Ovary (tissue), 9 donors: ENCODE results near the gene ENOX2. TPM values are rescaled to one million over a fixed set of nuclear protein-coding genes. Genes with fewer than 3 reads are reported as not detected.

Experiments
- DNase-seq, 5 donors: peaks; one replicate each; pipeline ENCODE4 v3.0.0-alpha.2; 2019 to 2020
- H3K27ac ChIP-seq, 2 donors: fragments of 200-600 bp; one replicate each; pipeline versions ENCODE4 v1.5.1 to v1.8.0; 2019 to 2022
- H3K27me3 ChIP-seq: fragments of 200-600 bp; one replicate; pipeline ENCODE4 v1.8.0; 2022
- H3K36me3 ChIP-seq: fragments of 200-600 bp; sonication (generic); one replicate; pipeline ENCODE4 v1.5.1; 2019
- H3K4me1 ChIP-seq: one replicate; pipeline ENCODE4 v1.8.1; 2013; ENCODE audit warnings: mild to moderate bottlenecking, moderate library complexity; ENCODE audit not compliant: insufficient read depth
- H3K4me3 ChIP-seq: fragments of 200-600 bp; sonication (generic); one replicate; pipeline ENCODE4 v1.5.1; 2017
- H3K9me3 ChIP-seq, 2 donors: fragments of 200-600 bp in 1 of 2; sonication (generic) in 1 of 2; one replicate each; pipeline versions ENCODE4 v1.5.1 to v1.8.1; 2013 to 2019; ENCODE audit warnings: mild to moderate bottlenecking in 1 of 2, moderate library complexity in 1 of 2
- CTCF ChIP-seq, 3 donors: fragments of 450-650 bp in 2 of 3; fragments of 200-600 bp in 1 of 3; IDR thresholded peaks; one replicate each; pipeline versions ENCODE4 v1.5.1 to v1.8.0; 2016 to 2022; ENCODE audit warnings: antibody characterized with exemption in 3 of 3, mild to moderate bottlenecking in 1 of 3
- EP300 ChIP-seq: sonication (generic); formaldehyde crosslinking; IDR thresholded peaks from one replicate; pipeline ENCODE4 v1.6.1; 2017; ENCODE audit warnings: antibody characterized with exemption
- POLR2A ChIP-seq: fragments of 450-650 bp; IDR thresholded peaks from one replicate; pipeline ENCODE4 v1.6.1; 2017; ENCODE audit warnings: antibody characterized with exemption, mild to moderate bottlenecking, moderate library complexity
- WGBS, 3 donors: extraction: QIAGEN DNeasy Blood & Tissue Kit in 1 of 3; methylation state at CpG; one replicate each; pipeline versions ENCODE4 v1.1.5 to v1.1.7; 2013 to 2017; 5-methylcytosine and 5-hydroxymethylcytosine counted together
- intact Hi-C, 4 donors: fragments of 100-400 bp; cut with DNase I; formaldehyde crosslinking; loops; one replicate each; pipeline versions ENCODE4 v1.11.0 to v1.15.1; 2022 to 2023
- polyA plus RNA-seq, 2 donors: library from polyadenylated mRNA; stranded (reverse); fragments of 200-250 nt in 1 of 2; fragments of 350-450 nt in 1 of 2; fragmentation: Illumina TruSeq in 1 of 2; extraction: RNeasy Lipid Tissue Mini Kit (QIAGEN cat#74804) in 1 of 2; gene quantifications; one replicate each; pipeline ENCODE4 v1.2.3, GENCODE V29; 2013 to 2014
- total RNA-seq, 7 donors: library from RNA; depleted of rRNA in 2 of 7; stranded (reverse); fragments of >200 nt in 2 of 7; fragmentation: NEBNext Ultra II Directional in 3 of 7; extraction: Animal tissue kit (Norgen Biotek cat#: 25700) in 3 of 7; gene quantifications; one replicate each; pipeline versions ENCODE4 v1.1.0 to v1.2.4, GENCODE V29; 2016 to 2023
- donor health status: DM: no; HTN: no; CAD: no; lungs with moderate emphysema.
- donor health status: DM: no; HTN: no; CAD: no.
- donor health status: Bipolar disorder and iron deficiency.
- donor health status: DM: yes; HTN: yes; CAD: no.
- donor health status: DM: no; HTN: no; CAD: no.
- donor health status: DM: yes; HTN: yes; CAD: no.

The ENOX2 gene
- total and polyA plus RNA-seq, 9 donors, result 5.4 to 17.8 (median 13.1) TPM

GRCh38 chrX:130869239-130869638 lies 33.8 kb downstream of the ENOX2 start:
- Histone ChIP-seq H3K27ac (no peak overlapping the region), H3K4me3 (no peak overlapping the region), H3K4me1 (no peaks in the 10 kb centered on the region), H3K9me3 (no peaks in the 10 kb centered on the region), H3K36me3 (no peaks in the 10 kb centered on the region), H3K27me3 (no peaks in the 10 kb centered on the region)
- TF ChIP-seq EP300 (no peak), CTCF (IDR thresholded peaks at IDR 0.05) (no peak), POLR2A (no peak)
- intact Hi-C loops, result loop anchor here in 1 of 4 donors (10.0 kb wide), 1 partner anchor 94 kb away; no protein-coding TSS in a partner anchor
- WGBS, 3 donors, result 65 to 67% (median 66%) methylated on average over 3 of the region's 3 CpGs
- DNase-seq, result no peak

- no peak for DNase-seq
- no peaks in the 10 kb centered on the region for H3K4me1 ChIP-seq
- H3K27ac ChIP-seq, result no peak overlapping the region
- intact Hi-C loops, result loop anchor here in 1 of 4 donors (10.0 kb wide), 1 partner anchor 87 kb away; no protein-coding TSS in a partner anchor
- 71 to 78% (median 73%) methylated on average over 1 of the region's 1 CpG for WGBS, 3 donors
- H3K36me3 ChIP-seq, result no peaks in the 10 kb centered on the region
- H3K9me3 ChIP-seq, result no peaks in the 10 kb centered on the region
- H3K4me3 ChIP-seq, result no peak overlapping the region
- H3K27me3 ChIP-seq, result no peaks in the 10 kb centered on the region
- TF ChIP-seq EP300 (no peak), POLR2A (no peak), CTCF (IDR thresholded peaks at IDR 0.05) (no peak)
These were observed 41.5 kb downstream of the ENOX2 start for GRCh38 chrX:130861462-130861861.

- intact Hi-C loops, result no loop called here
- Histone ChIP-seq H3K4me1 (no peaks in the 10 kb centered on the region), H3K27ac (no peak overlapping the region), H3K4me3 (no peak overlapping the region), H3K36me3 (no peaks in the 10 kb centered on the region), H3K27me3 (no peaks in the 10 kb centered on the region), H3K9me3 (no peaks in the 10 kb centered on the region)
- DNase-seq, result no peak
- 57 to 60% (median 59%) methylated on average over 1 of the region's 1 CpG for WGBS, 3 donors
- TF ChIP-seq POLR2A (no peak), EP300 (no peak), CTCF (IDR thresholded peaks at IDR 0.05) (no peak)
These were observed 45.8 kb downstream of the ENOX2 start for GRCh38 chrX:130857207-130857606.

- no peak for TF ChIP-seq POLR2A
- TF ChIP-seq EP300, result no peak
- no peak for TF ChIP-seq CTCF (IDR thresholded peaks at IDR 0.05)
- Histone ChIP-seq H3K9me3 (no peaks in the 10 kb centered on the region), H3K27me3 (no peaks in the 10 kb centered on the region), H3K36me3 (no peaks in the 10 kb centered on the region), H3K4me3 (no peak overlapping the region), H3K4me1 (no peaks in the 10 kb centered on the region), H3K27ac (no peak overlapping the region)
- WGBS, 3 donors, result 70 to 78% (median 70%) methylated on average over 3 of the region's 3 CpGs
- intact Hi-C loops, result no loop called here
- no peak for DNase-seq
These were observed 51.4 kb downstream of the ENOX2 start for GRCh38 chrX:130851569-130851968.

- WGBS, 3 donors, result 68 to 72% (median 71%) methylated on average over 2 of the region's 2 CpGs
- H3K4me1 ChIP-seq, result no peaks in the 10 kb centered on the region
- TF ChIP-seq POLR2A (no peak), CTCF (IDR thresholded peaks at IDR 0.05) (no peak), EP300 (no peak)
- H3K4me3 ChIP-seq, result no peak overlapping the region
- intact Hi-C loops, result no loop called here
- H3K27me3 ChIP-seq, result no peaks in the 10 kb centered on the region
- H3K27ac ChIP-seq, result no peak overlapping the region
- no peaks in the 10 kb centered on the region for H3K36me3 ChIP-seq
- no peak for DNase-seq
- no peaks in the 10 kb centered on the region for H3K9me3 ChIP-seq
These were observed 54.2 kb downstream of the ENOX2 start for GRCh38 chrX:130848763-130849162.
